NCI-H2081 treated with DMSO at 0.1 percent for 48 hours (cell line): Measurements from ENCODE around the gene TMEM74B.

Source experiments
- DNase-seq: peaks from one replicate; lab custom pipeline; 2025; lab: John Stamatoyannopoulos, UW

TMEM74B gene

GRCh38 chr20:1137236-1137635 is 47.5 kb downstream of the TMEM74B start:
- DNase-seq: no peak

GRCh38 chr20:1134836-1135235 is 49.9 kb downstream of the TMEM74B start:
- no peak for DNase-seq

GRCh38 chr20:1134355-1134754 is 50.4 kb downstream of the TMEM74B start:
- no peak for DNase-seq

GRCh38 chr20:1131354-1131753 is 53.4 kb downstream of the TMEM74B start:
- no peak for DNase-seq

GRCh38 chr20:1130847-1131246 is 53.9 kb downstream of the TMEM74B start:
- DNase-seq: no peak
